ENCODE measurements around the gene NOL4L.

NOL4L gene

GRCh38 chr20:32483351-32484224 is 101.5 kb downstream of the NOL4L start:
- peak; percentile 86 for DNase-seq (ENCODE audit: low spot score)

DNA sequence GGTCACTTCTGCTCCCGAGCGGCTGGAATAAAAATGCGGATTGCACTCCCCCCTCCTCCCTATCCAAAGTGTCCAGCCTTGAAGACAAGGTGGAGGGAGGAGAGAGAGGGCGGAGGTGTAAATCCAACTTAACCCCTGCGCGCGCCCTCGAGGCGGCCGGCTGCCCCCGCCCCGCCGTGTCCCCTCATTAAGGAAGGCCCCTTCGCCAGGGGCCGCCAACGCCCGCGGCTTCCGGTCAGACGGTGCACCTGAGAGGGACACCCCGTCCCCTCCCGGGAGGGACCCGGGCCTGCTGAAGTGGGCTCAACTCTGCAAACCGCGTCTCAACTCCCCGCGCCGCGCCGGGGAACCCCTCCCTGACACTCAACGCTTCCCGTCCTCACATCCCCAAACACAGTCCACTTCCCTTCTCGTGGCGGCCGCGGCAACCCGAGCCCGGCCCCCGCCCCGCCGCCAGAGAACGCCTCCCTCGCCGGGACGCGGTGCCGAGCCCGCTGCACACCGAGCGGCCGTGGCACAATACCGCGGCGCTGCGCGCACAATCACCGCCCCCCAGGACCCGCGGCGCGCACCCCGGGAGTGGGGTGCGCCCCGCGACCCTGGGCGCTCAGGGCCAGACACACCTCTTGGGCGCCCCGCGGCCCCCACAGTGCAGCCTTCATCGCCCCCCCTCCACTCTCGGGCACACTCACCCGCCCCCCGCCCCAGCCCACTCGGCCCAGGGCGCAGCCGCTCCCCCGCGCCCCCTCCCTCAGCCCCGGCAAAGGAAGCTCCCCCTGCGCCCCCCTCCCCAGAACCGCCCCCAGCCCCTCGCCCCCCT is 102.5 kb downstream of the NOL4L start:
- DNase-seq (ENCODE audit: low spot score): peak; percentile 70

- no peak for DNase-seq (ENCODE audit: low spot score)
Measured at GRCh38 chr20:32482143-32482441, 103.0 kb downstream of the NOL4L start.

GRCh38 chr20:32481311-32482142 is 103.6 kb downstream of the NOL4L start:
- peak; percentile 66 for DNase-seq (ENCODE audit: low spot score)

GRCh38 chr20:32480371-32481241 is 104.5 kb downstream of the NOL4L start:
- DNase-seq (ENCODE audit: low spot score): no peak

DNA sequence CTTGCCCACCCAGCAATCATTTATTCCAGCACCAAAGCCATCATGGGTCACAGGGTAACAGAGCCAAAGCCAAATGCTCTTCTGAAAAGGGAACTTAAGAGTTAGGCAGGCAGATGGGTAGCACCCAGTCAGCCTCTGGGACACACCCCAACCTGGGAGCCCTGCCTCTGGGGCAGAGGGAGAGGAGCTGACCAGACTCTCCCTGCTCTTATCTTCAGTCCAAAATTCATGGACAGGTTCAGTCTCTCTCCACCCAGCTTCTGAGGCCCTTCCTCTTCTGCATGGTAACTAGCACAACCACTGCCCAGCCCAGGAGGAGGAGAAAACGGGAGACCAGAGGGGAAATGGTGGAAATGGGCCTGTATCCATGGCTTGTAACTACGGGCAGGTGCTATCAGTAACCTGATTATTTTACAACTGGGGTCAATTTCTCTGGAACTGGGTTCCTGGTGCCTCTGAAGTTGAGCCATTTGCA is 105.4 kb downstream of the NOL4L start:
- DNase-seq (ENCODE audit: low spot score): no peak

GRCh38 chr20:32479012-32479411 is 106.1 kb downstream of the NOL4L start:
- no peak for DNase-seq (ENCODE audit: low spot score)

DNA sequence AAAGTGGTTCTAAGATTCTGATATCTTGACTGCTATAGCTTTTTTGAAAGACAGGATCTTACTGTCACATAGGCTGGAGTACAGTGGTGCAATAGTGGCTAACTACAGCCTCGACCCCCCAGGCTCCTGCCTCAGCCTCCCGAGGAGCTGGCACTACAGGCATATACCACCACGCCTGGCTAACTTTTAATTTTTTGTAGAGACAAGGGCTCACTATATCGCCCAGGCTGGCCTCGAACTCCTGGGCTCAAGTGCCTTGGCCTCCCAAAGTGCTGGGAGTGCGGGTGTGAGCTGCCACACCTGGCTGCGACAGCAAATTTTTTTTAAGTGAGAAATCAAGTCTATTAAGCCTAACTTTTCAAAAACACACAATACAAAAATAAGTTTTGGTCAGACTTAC is 106.6 kb downstream of the NOL4L start:
- DNase-seq (ENCODE audit: low spot score): no peak

GRCh38 chr20:32477594-32478512 is 107.3 kb downstream of the NOL4L start:
- DNase-seq (ENCODE audit: low spot score): no peak

DNA sequence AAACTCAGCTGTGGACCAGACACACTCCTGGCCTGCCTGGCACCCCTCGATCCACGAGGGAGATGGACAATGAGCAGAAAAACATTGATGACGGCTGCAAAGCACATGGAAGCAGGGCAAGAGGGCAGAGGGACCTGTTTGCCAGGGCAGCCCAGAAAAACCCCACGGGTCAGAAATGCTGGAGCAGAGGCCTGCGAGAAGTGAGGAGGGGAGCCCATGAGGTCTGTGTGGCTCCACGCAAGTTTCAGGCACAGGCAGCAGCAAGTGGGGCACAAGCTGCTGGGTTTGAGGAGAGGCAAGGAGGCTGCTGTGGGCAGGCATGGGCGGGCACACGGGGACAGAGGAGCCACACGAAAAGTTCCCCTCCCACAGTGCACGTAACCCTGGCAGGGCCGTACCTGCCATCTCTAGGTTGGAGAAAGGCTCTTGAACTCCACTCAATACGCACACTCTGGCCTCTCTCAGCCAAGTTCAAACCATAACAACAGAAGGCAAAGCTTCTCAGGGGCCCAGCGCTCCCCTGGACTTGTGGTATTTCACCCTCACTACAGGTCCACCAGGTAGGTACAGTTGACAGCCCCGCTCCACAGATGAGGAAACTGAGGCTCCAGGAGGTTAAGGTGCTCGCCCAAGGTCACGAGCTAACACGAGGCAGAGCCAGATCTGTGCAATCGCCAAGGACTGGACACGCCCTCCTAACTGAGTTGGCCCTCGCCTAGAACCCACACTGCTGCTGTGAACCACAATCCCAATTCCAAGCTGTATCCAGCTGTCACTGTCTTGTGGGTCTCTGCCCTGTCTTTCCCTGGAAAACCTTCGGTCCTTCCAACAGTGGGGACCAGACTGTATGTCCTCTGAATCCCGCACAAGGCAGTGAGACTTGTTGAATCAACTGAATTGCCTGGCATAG is 108.2 kb downstream of the NOL4L start:
- DNase-seq (ENCODE audit: low spot score): no peak

- DNase-seq (ENCODE audit: low spot score): peak; percentile 94
Measured at GRCh38 chr20:32474967-32475811, 109.9 kb downstream of the NOL4L start.

DNA sequence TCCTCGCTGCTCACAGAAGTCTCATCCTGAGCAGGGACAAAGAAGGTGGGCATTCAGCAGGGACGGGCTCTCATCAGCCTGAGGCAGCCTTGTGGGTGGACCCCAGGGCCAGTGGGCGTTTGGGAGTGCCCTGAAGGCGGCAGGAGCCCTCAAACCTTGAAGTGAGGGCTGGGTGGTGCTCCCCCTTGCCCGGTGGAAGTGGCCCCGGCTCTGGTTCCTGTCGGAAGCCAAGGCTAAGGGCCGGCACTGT is 110.5 kb downstream of the NOL4L start:
- DNase-seq (ENCODE audit: low spot score): no peak

DNA sequence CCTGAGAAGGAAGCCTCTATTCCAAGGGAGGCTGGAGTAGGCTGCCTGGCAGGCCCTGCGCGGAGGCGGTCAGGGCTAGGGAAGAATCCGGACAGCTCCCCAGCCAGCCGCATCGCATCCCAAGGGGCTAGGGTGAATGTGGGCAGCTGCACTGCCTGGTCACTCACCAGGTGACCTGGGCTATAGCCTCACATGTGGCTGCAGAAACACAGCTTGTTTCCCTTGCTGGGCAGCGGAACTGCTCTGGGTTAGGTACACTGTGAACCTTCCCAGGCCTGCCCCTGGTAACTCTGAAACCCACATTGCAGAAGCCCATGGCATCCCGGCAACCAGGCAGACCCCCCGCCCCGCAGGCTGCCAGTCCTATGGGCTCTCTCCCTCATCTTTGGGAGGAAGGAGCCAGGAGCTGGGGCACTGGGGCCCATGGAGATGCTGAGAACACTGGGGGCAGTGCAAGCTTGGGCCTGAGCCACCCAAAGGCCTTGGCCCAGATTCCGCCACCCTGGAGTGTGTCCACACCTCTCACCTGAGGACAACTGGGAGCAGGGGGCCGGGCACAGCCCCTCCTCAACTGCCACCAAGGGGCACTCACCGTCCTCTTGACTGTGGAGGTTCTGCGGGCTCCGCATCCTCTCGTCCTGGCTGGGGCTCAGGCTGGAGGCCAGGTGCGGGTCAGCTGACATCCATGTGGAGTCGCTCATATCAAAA is 111.0 kb downstream of the NOL4L start:
- DNase-seq (ENCODE audit: low spot score): no peak

DNA sequence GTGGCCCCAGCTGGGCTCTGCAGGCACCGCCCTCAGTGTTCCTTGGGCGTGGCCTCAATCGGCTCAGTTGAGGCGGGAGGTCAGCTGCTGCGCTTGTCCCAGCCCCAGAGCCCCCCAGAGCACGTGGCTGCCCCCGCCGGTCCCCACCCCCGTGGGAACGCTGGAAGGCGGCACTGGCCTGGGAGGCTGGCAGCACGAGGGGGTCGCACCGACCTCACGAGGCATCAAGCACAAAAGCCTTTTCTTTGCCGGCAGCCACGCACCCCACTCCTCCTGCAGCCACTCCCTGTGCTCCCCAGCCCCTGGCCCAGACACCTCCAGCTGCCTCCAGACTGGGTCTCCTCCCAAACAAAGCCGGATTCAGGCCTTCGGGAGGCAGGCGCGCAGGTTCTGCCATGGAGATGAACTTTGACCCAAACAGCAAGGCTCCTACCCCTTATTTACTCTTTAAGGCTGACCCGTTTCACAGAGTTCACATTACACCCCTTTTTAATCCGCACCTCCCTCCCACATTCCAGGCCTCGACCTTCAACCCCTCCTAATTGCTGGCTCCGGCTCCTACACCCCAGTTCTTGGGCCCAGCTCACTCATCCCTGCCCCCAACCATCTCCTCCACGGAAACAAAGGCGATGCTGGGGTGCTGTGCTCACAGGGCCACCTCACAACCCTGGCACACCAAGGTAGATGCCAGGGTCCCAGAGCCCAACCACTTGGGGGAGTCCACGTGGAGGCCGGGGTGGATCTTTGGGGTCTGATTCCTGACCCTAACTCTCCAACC is 111.7 kb downstream of the NOL4L start:
- DNase-seq (ENCODE audit: low spot score): no peak

GRCh38 chr20:32472581-32473207 is 112.4 kb downstream of the NOL4L start:
- DNase-seq (ENCODE audit: low spot score): no peak

DNA sequence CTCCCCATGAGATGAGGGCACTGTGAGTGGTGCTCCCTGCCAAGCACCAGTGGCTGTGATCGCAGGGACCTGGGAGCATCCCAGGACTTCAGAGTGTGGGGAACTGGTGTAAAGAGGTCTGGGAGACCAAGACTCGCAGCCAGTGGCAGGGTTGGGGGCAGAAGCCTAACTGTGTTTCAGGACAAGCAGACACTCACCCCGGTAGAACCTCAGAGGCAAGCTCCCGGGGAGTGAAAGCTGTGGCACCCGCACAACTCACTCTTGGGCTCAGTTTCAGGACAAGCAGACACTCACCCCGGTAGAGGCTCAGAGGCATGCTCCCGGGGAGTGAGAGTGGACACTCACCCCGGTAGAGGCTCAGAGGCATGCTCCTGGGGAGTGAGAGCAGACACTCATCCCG is 114.2 kb downstream of the NOL4L start:
- no peak for DNase-seq (ENCODE audit: low spot score)
